ENCODE measurements around the gene SLC22A17.

SLC22A17 gene

GRCh38 chr14:23308721-23309445, 43.8 kb downstream of the SLC22A17 start:
- no peak for DNase-seq (ENCODE audit: low read depth in 4 of 4, low spot score in 1 of 4)

- DNase-seq (ENCODE audit: low read depth in 4 of 4, low spot score in 1 of 4) = no peak
Observed at GRCh38 chr14:23307687-23308644, 44.7 kb downstream of the SLC22A17 start.

- no peak for DNase-seq (ENCODE audit: low read depth in 4 of 4, low spot score in 1 of 4)
Observed at GRCh38 chr14:23307146-23307530, 45.5 kb downstream of the SLC22A17 start.

GRCh38 chr14:23306412-23307145, 46.1 kb downstream of the SLC22A17 start, which contains the start of gene BCL2L2:
Gene BCL2L2 (plus strand): TSS chr14:23306833. CDS start chr14:23307768, 935 bp downstream.
- no peak for DNase-seq (ENCODE audit: low read depth in 4 of 4, low spot score in 1 of 4)

DNA sequence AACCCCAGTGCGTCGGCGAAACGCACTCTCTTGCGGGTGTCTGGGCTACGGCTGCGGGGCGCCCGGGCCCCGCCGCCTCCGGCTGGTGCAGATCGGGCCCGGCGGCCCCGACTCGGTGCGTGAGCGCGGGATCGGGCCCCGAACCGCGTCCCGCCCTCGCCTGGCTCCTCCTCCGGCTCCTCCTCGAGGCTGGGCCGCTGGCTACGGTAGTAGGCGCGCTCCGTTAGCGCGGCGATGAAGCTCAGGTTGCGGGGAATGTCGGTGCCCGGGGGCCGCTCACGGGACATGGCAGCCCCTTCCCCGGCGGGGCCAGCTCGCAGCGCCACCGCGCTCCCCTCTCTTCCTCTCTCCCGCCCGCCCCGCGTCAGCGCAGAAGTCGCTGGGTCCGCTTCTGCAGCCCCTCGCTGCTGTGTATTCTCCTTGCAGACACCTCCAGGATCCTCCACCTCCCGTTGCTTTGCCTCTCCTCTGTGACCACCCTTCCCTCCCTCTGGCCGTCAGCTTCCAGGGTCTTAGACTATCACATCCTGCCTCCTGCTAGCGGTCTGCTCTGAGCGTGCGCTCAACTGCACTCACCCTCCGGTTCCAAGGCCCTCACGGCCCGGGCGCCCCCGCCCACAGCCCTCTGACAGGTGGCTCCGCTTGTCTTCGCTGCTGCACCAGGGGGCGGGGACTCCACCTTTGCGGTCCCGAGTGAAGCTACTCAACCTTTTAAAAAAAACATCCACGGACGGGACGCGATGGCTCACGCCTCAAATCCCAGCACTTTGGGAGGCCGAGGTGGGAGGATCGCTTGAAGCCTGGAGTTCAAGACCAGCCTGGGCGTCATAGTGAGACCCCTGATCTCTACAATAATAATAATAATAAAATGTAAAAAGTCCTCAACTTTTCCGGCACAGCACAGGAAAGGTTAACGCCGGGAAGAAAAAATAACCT, 50.1 kb downstream of the SLC22A17 start, which contains the start of gene PPP1R3E:
PPP1R3E (minus strand) TSS at position 570 of the 936 bp plus-strand sequence; CDS start at position 287, 283 bp downstream.
- DNase-seq (ENCODE audit: low read depth in 4 of 4, low spot score in 1 of 4) = peak; percentile 59 to 90 (median 71)

DNA sequence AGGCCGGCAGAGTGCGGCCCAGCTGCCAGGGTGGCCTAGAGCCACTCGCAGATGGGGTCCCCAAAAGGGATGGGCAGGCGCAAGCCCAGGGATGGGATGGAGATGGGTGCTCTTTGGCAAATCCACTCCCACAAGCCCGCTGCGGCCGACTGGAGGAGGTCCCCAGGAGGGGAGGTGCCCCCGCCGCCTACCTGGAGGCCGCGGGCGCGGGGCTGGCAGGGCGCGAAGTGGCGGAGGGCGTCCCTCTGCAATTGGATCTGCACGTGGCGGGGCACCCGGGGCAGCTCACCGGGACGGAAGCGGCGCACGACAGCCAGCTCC, 50.8 kb downstream of the SLC22A17 start:
- DNase-seq (ENCODE audit: low read depth in 4 of 4, low spot score in 1 of 4) = peak in 1 of 4 experiments; percentile 45

DNA sequence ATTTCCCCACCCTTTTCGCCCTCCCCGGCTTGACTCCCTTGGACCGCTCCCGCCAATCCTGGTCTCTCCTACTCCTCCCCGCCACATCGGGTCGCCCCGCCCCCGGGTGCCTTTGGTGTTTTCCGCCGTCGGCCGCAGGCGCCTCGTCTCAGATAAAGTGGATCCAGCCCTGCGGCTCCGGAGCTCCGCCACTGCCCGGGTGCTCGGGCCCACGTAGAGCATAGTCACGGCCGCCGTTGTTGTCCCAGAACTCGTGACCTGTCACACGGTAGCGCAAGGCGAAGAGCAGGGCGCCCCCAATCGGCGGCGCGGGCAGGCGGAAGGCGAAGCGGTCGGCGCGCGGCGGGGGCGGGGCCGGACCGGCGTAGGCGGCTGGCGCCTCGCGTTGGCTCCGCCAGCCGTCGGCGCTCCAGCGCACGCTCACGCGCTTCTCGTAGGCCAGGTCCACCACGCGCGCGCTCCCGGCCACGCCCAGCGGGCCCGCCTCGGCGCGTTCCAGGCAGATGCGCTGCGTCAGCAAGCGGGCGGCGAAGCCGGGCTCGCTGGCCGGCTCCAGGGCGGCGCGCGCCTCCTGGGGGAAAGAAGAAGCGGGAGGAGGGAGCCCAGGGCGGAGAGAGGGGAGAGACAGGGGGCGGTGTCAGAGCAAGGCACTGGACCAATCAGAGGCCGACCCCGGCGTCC, 51.3 kb downstream of the SLC22A17 start:
- DNase-seq (ENCODE audit: low read depth in 4 of 4, low spot score in 1 of 4) = peak; percentile 92 to 95 (median 94)

- no peak for DNase-seq (ENCODE audit: low read depth in 4 of 4, low spot score in 1 of 4)
Observed at GRCh38 chr14:23300687-23301223, 51.9 kb downstream of the SLC22A17 start.

DNA sequence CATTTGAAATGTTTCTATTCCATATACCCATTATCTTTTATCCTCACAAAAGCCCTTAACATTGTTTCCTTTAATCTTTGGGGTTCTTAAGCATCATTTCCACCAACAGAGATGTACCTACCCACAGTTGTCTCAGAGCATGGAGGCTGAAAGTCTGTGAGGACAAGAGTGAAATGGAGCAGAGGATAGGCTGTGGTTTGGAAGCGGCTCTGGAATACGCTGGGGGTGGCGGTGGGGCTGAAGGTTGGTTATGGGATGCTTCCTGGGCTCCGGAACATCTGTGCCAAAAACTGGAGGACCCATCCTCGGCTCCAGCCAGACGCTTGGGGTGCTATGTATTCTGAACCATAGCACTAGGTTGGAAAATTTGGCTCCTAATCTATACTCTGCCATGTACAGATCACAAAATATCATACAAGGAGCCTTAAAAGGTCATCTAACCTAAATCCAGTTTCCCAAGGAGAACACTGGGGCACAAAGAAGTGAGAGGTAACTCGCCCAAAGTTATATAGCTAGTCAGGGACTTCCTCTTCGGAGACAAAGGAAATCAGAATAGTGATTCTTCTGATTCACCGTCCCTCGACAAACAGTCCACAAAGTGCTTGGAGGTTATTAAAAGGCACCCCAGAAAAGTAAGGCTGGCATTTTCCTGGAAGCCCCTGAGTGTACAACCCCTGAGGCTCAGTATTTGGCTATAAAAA, 52.6 kb downstream of the SLC22A17 start:
- no peak for DNase-seq (ENCODE audit: low read depth in 4 of 4, low spot score in 1 of 4)

DNA sequence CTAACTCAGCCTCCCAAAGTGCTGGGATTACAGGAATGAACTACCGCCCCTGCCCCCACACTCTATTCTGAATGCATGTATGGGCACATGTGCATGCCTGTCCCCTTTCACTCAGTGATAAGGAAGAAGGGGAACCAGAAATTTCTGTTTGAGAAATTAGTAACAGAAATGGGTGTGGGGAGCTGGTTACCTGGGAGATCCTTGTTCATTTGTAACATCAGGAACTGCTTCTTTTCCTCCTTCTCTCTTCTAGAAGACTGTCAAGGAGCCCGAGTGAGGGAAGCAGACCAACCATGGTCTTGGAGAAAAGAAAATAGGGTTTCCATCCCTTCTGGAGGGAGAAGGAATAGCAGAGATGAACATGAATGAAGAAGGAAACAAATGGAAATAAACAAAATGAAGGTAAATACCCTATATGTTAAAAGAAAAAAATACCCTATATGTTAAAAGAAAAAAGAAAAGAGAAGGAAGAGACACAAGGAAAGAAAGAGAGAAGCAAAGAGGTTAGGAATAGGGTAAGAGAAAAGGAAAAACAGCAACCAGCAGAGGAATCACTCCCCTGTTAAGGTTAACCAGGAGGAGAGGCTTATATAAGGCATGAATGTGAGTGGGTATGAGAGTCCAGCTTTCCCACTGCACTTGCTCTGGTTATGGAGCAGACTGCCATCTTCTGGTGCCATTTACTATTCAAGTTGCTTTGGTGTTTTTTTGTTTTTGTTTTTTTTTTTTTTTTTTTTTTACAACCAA, 53.3 kb downstream of the SLC22A17 start:
- DNase-seq (ENCODE audit: low read depth in 4 of 4, low spot score in 1 of 4) = no peak

- DNase-seq (ENCODE audit: low read depth in 4 of 4, low spot score in 1 of 4) = no peak
Observed at GRCh38 chr14:23297611-23298277, 54.9 kb downstream of the SLC22A17 start.

DNA sequence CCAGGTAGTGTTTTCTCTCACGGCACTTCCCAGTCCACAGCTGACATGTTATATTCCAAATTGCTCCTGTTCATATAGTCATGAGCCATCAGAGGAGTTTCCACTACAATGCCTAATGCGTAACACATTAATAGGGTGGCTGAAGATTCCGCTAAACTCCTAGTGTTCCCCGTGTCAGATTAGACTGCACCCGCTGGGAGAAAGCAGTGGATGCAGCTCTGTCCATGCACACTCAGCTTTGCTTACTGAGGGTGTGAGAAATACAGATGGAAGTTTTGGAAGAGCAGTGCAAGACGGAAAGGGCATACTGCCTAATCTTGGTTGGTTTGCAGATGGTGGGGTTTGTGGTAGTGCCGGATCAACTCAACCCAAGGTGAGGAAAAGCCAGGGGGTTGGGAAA, 55.6 kb downstream of the SLC22A17 start:
- no peak for DNase-seq (ENCODE audit: low read depth in 4 of 4, low spot score in 1 of 4)

Measured in stimulated activated CD4-positive, alpha-beta T cell treated with anti-CD3 and anti-CD28 coated beads, Interleukin-1b, Interleukin-23, amount 100 ng/mL, for 24 hours (primary cell).